ENCODE results near the gene SLC10A4. TPM values are rescaled to one million over a fixed set of nuclear protein-coding genes. Genes with fewer than 3 reads are reported as not detected.
A peak's percentile ranks its signal among the peaks of the same experiment; 100 is the strongest.
"Not testable (repeated sequence)": the region's sequence is repeated elsewhere in the genome, so short reads cannot be mapped to it uniquely, and the experiment has no call there.

Gene SLC10A4, protein sequence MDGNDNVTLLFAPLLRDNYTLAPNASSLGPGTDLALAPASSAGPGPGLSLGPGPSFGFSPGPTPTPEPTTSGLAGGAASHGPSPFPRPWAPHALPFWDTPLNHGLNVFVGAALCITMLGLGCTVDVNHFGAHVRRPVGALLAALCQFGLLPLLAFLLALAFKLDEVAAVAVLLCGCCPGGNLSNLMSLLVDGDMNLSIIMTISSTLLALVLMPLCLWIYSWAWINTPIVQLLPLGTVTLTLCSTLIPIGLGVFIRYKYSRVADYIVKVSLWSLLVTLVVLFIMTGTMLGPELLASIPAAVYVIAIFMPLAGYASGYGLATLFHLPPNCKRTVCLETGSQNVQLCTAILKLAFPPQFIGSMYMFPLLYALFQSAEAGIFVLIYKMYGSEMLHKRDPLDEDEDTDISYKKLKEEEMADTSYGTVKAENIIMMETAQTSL
- polyA plus RNA-seq (2014; cell fraction: cytosol; rRNA removed) = 104 and 115 TPM in 2 replicates
- 79.6 and 84.7 TPM in 2 replicates for polyA plus RNA-seq (2014; cell fraction: nucleus; rRNA removed)

DNA sequence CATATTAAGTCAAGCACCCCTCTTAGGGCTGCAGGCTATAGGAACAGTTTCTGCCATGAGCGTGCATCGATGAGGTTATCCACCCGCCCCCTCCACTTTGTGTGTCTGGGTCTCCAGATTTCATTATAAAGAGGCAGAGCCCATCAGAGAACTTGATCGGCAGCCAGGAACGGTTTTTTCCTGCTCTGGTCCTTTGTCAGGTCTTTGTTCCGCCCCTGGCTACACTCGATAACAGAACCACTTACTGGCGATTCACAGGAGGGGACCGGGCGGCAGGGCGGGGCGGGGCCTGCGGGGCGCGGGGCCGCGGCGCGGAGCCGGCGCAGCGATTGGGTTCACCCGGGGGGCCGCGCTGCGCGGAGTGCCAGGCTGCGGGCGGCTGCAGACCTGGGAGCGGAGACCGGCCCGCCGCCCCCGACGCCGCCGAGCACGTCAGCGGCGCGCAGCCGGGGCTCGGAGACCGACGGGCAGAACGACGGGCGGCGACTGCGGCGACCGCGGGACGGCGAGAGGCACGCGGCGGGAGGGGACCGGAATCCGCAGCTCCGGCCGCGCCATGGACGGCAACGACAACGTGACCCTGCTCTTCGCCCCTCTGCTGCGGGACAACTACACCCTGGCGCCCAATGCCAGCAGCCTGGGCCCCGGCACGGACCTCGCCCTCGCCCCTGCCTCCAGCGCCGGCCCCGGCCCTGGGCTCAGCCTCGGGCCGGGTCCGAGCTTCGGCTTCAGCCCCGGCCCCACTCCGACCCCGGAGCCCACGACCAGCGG, at the start of gene SLC10A4:
Gene SLC10A4 (plus strand): TSS at position 338 of the 771 bp plus-strand sequence. CDS start 219 bp downstream, at position 557.
- peak; percentile 96 for DNase-seq (ENCODE audit: low spot score)

DNA sequence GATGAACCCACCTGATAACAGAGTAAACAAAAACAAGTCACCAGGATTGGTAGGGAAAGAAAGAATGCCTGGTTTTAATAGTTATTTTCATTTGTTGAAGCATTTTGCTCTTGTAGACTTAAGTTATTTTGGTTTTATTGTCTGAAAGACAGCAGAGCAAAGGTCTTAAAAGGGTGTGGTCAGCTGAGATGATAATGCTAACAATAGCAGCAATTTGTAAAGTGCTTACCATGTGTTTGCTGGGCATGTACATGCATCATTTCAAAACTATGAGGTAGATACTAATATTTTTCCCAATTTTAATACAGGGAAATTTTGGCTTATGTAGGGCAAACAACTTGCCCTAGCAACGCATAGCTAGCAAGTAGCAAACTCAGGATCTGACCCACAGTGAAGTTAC, 46.8 kb upstream of the SLC10A4 start:
- DNase-seq (ENCODE audit: low spot score) = no peak

GRCh38 chr4:48439988-48440387, 43.2 kb upstream of the SLC10A4 start:
- DNase-seq (ENCODE audit: low spot score) = no peak

DNA sequence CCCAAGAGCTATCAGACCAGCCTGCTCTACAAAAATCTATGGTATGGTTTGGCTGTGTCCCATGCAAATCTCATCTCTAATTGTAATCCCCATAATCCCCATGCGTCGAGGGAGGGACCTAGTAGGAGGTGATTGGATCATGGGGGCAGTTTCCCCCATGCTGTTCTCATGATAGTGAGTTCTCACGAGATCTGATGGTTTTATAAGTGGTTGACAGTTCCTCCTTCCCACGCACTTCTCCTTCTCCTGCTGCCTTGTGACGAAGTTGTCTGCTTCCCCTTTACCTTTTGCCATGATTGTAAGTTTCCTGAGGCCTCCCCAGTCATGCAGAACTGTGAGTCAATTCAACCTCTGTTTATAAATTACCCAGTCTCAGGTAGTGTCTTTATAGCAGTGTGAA, 42.2 kb upstream of the SLC10A4 start:
- not testable (repeated sequence) for DNase-seq (ENCODE audit: low spot score)

GRCh38 chr4:48445704-48446103, 37.4 kb upstream of the SLC10A4 start:
- DNase-seq (ENCODE audit: low spot score) = no peak

DNA sequence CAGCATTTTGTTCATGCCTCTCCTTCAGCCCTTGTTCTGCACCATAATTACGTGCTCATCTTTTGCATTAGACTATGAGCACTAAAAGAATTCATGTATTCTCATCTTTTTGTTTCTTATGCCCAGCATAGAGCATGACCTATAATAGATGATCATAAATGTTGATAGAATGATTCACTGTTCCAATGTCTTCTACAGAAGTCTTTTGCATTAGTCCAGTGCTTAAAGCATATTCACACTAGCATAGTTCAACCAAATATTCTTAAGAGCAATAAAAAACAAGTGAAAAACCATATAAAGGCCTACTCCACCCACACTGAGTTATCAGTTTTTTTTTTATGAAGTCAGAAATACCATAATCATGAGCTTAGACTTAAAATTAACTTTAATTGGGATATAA, 36.5 kb upstream of the SLC10A4 start:
- no peak for DNase-seq (ENCODE audit: low spot score)

DNA sequence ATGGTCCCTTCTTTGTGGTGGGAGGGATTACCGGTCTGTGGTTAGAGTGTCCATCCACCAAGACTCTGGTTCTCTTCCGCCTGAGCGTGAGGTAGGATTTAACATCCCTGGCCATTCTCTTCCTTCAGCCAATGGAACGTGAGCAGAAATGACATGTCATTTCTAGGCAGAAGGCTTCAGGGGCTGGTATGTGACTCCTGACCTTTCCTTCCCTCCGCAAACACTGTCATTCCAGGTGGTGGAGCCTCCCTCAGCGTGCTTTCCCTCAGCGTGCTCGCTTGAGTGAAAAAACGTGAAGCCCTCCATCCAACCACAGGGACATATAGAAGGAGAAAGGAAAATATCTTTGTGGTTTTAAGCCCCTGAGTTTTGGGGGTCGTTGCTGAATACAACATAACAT, 34.0 kb upstream of the SLC10A4 start:
- DNase-seq (ENCODE audit: low spot score) = no peak

DNA sequence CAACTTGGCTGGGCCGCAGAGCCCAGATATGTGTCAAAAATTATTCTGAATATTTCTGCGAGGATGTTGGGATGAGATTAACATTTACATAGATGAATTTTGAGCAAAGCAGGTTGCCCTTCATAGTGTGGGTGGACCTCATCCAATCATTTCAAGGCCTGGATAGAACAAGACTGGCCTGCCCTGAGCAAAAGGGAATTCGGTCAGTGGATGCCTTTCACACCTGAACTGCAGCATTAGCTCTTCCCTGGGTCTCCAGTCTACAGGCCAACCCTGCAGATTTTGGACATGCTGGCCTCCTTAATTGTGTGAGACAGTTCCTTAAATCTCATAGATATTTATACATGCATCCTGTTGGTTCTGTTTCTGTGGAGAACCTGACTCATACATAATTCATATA, 32.4 kb upstream of the SLC10A4 start:
- DNase-seq (ENCODE audit: low spot score) = no peak

DNA sequence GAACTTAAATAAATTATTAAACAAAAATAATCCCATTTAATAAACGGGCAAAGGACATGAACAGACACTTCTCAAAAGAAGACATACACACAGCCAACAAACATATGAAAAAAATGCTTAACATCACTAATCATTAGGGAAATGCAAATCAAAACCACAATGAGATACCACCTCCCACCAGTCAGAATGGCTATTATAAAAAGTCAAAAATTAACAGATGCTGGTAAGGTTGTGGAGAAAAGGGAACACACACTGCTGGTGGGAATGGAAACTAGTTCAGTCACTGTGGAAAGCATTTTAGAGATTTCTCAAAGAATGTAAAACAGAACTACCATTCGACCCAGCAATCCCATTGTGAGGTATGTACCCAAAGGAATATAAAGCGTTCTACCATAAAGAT, 31.5 kb upstream of the SLC10A4 start:
- DNase-seq (ENCODE audit: low spot score) = not testable (repeated sequence)

DNA sequence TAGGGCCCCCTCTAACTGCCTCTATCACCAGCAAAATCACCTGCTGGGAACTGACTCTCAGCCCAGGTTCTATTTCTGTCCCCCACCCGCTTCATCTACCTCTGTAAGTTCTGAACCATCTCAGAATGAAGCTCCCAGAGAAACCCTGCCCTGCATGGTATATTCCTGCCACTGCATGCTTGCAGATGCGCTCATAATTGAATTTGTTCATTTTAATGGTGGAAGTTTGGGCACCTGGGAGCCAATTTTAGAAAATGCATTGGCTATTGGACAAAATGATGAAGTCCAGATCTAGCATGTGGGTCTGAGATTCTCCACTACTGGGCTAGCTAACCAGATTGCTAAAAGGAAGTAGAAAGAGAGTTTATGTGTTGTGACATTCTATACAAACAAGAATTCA, 28.6 kb upstream of the SLC10A4 start:
- peak; percentile 93 for DNase-seq (ENCODE audit: low spot score)

DNA sequence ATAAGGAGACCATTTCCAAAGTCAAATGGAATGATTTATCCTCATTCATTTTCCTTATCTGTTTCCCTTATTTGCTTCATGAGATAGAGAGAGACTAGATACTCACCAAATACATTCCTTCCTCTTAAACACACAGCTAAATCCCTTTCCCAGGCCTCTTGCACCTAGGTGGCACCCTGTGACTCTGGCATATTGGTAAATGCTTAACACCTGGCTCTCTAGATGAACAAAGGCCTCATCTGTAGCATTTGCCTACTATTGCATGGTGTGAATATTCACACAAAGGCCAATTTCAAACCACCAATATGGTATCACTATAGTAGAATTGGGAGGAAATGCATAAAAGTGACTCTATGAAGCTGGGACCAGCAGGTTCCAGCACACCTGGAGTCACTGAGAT, 22.1 kb upstream of the SLC10A4 start:
- DNase-seq (ENCODE audit: low spot score) = no peak

DNA sequence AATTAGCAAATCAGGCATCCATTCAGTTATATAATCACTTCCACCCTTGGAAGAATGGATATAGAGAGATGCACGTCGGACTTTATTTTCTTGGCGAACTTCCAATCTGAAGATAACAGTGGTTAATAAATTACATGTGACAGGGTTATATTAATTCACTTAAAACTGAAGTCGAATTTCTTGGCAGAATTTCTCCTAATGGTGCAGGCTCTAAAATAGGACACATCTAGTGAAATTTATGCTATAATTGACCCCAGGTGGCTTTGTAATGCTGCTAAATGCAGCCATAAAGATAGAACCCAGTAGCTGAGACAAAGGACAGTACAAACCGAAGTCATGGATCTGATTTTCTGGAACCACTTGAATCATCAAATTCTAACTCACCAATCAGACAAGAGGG, 20.8 kb upstream of the SLC10A4 start:
- no peak for DNase-seq (ENCODE audit: low spot score)

GRCh38 chr4:48467442-48467841, 15.7 kb upstream of the SLC10A4 start:
- DNase-seq (ENCODE audit: low spot score) = no peak

- DNase-seq (ENCODE audit: low spot score) = peak; percentile 83
Observed at GRCh38 chr4:48467891-48468290, 15.3 kb upstream of the SLC10A4 start.

DNA sequence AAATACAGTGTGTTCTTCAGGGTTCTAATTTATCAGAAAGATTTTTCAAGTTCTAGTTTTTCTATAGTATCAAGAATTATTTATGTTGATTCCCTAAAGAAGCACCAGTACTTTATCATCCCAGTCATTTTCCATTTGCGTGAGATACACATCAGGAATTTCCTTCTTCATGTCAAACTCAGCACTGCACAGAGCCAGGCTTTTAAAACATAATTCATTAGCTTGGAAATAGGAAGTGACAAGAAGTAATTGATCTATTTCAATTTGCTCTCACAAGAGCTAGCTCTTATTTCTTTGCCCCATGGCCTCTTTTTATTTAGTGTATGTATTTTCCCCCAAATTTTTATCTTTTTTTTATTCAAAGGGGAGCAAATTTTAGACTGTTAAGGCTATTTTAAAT, 13.0 kb upstream of the SLC10A4 start:
- DNase-seq (ENCODE audit: low spot score) = peak; percentile 91

- DNase-seq (ENCODE audit: low spot score) = peak; percentile 89
Observed at GRCh38 chr4:48470570-48470969, 12.6 kb upstream of the SLC10A4 start.

DNA sequence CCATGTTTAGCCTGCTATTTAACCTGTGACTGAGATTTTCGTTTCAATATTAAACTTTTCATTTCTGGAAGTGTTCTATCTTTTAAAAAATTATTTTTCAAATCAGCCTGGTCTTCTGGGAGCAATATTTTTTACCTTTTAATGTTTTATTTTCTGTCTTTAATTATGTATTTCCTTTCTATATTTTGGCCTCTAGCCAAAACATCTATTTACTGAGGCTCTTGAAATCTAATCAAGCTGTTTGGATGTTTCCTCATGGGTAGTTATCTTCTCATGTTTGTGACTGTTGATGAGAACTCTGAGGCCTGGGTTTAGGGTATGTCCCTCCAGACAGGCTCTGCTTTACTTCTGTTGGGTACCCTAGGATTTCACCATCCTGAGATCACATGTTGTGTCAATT, 10.3 kb upstream of the SLC10A4 start:
- no peak for DNase-seq (ENCODE audit: low spot score)

- peak; percentile 91 for DNase-seq (ENCODE audit: low spot score)
Observed at GRCh38 chr4:48475770-48476169, 7.4 kb upstream of the SLC10A4 start.

- DNase-seq (ENCODE audit: low spot score) = no peak
Observed at GRCh38 chr4:48478273-48478672, 4.9 kb upstream of the SLC10A4 start.

- peak; percentile 73 for DNase-seq (ENCODE audit: low spot score)
Observed at GRCh38 chr4:48481581-48481980, 1.6 kb upstream of the SLC10A4 start.

DNA sequence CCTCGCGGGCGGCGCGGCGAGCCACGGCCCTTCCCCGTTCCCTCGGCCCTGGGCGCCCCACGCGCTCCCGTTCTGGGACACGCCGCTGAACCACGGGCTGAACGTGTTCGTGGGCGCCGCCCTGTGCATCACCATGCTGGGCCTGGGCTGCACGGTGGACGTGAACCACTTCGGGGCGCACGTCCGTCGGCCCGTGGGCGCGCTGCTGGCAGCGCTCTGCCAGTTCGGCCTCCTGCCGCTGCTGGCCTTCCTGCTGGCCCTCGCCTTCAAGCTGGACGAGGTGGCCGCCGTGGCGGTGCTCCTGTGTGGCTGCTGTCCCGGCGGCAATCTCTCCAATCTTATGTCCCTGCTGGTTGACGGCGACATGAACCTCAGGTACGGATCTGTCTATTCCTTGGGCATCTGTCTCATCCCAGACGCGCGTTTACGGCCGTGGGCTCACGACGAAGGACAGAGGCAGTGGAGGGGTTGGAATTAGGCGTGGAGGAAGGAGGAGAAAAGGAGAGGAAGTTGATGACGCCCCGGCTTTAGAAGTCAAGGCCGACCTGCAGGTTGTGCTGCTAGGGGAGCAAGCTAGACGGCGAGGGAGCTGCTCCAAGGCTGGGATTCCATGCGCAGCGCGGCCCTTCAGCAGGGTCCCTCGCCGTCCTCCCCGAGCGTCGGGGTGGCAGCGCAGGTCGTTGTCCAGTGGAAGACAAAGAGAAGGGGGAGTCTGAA, 792 bp downstream of the SLC10A4 start:
- DNase-seq (ENCODE audit: low spot score) = peak; percentile 37

Measured in SK-N-DZ (cell line).